NCI-H146 treated with DMSO at 0.1 percent for 48 hours (cell line): ENCODE data around the gene UPF1.
"Not testable (repeated sequence)": the region's sequence is repeated elsewhere in the genome, so short reads cannot be mapped to it uniquely, and the experiment has no call there.

Experiments used
- DNase-seq: peaks from one replicate; lab custom pipeline; 2025; ENCODE audit not compliant: unreplicated experiment; lab: John Stamatoyannopoulos, UW

UPF1 gene

DNA sequence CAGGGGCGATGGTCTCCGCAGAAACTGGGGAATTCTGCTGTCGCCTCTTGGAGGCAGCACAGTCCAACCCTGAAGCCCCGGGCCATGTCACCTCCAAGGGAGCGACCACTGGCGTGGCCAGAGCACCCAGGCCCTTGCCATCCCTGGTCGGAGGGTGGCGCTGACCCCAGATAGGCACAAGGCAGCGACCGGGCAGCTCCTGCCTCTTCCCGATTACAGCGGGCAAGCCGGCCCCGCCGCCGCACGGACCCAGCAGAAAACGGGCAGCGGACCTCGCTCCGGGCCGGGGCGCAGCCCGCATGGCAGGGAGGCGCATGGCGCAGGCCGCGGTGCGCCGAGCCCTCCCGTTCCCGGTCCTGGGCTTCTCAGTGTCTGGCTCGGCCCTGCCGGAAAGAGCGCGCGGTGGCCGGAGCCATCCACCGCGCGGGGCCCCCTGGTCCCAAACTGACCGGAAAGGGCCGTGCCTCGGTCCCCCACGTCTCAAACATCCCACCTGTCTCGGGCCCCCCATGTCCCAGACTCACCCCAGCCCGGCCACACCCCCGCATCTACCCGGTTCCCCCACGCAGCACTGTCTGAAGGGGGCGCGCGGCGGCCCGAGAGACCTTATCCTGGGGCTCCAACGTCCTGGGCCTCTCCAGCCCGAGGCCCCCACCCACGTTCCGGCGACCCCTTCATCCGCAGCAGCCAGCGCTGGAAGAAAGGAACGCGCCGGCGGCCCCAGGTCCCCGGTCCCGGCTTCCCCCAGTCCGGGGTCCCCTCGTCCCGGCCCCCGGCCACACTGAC lies 63.5 kb downstream of the UPF1 start:
- DNase-seq: peak; percentile 68

- peak; percentile 25 for DNase-seq
Measured at GRCh38 chr19:18895824-18896341, 64.1 kb downstream of the UPF1 start, which contains the start of gene CERS1. TSS of gene CERS1 (minus strand) at chr19:18896158. CDS start at chr19:18896072, 86 bp downstream.

GRCh38 chr19:18896421-18896841 lies 64.7 kb downstream of the UPF1 start:
- no peak for DNase-seq

GRCh38 chr19:18897094-18898029 lies 65.6 kb downstream of the UPF1 start:
- no peak for DNase-seq

DNA sequence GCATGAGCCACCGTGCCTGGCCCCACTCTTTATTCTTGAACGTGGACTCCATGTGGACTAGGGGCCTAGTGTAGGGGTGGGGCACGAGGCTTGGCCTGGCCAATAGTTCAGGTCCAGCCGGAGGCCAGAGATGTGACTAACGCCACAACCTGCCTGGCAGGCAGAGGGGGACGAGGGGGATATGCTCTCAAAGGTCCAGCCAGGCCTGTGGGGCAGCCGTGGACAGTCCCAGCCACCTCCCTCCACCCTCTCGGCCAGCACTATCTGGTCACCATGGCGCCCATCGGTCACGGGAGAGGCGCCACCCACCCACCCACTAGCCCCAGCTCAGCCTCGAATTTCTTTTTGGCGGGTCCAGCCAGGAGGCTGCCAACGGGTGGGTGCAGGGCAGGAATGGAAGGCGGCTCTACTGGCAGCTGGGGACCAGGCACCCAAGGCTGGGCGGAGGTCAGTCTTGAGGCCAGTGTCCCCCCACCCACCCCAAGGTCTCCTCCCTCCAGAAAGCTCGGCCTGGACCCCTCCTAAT lies 66.4 kb downstream of the UPF1 start:
- no peak for DNase-seq

- no peak for DNase-seq
Measured at GRCh38 chr19:18898607-18899408, 67.0 kb downstream of the UPF1 start.

DNA sequence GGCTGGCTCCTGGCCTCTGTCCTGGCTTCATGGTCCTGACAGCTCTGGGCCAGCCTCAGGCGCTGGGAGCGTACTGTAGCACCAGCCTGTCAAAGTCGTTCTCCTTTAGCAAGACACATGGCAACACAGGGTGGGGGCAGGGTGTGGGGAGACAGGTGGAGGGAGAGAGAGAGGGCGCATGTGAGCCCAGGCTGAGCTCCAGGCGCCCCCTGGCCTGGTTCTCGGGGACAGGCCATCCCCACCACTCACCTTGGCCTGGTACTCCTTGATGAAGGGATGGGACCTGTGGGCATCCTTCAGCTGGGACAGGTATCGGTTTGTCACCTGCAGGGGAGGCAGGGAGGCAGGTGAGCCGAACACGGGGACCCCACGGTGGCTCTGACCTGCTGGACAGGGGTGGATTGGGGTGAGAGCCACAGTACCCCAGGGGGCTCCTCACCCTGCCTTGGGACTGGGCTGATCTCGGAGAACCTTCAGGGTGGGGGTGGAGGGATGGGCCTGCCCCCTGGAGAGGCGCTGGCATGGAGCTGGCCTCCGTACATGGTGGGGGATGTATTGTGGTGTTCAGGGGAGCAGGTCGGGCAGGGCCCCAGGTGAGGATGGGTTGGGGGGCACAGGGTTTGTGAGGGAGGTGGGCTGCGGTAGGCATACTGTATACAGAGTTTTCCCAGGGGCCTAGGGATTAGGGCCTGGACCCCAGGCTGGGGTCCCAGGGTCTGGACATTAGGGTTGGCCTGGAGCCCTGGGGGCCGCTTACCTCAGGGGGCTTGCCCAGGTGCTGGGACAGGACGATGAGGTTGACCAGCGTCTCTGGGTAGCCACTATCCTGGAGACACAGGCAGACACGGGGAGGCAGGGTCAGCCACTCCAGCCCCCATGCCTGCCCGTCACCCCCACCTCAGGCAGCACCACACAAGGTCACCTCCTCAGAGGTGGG lies 68.1 kb downstream of the UPF1 start:
- no peak for DNase-seq

- no peak for DNase-seq
Measured at GRCh38 chr19:18900700-18901481, 69.1 kb downstream of the UPF1 start.

DNA sequence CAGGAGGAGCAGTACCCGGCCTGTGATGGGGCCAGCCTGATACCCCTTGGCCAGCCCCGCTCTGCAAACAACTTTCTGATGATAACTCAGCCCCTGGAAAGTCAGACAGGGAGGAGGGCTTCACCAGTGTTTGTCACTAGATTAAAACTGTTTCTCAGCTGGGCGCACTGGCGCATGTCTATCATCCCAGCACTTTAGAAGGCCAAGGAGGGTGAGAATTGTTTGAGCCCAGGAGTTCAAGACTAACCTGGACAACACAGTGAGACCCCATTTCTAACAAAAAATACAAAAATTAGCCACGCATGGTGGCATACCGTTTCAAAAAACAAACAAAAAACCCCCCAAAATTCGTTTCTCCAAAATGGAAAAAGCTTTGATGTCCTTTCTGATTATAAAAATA lies 69.7 kb downstream of the UPF1 start:
- DNase-seq: no peak

- DNase-seq: not testable (repeated sequence)
Measured at GRCh38 chr19:18902519-18902918, 70.8 kb downstream of the UPF1 start.

DNA sequence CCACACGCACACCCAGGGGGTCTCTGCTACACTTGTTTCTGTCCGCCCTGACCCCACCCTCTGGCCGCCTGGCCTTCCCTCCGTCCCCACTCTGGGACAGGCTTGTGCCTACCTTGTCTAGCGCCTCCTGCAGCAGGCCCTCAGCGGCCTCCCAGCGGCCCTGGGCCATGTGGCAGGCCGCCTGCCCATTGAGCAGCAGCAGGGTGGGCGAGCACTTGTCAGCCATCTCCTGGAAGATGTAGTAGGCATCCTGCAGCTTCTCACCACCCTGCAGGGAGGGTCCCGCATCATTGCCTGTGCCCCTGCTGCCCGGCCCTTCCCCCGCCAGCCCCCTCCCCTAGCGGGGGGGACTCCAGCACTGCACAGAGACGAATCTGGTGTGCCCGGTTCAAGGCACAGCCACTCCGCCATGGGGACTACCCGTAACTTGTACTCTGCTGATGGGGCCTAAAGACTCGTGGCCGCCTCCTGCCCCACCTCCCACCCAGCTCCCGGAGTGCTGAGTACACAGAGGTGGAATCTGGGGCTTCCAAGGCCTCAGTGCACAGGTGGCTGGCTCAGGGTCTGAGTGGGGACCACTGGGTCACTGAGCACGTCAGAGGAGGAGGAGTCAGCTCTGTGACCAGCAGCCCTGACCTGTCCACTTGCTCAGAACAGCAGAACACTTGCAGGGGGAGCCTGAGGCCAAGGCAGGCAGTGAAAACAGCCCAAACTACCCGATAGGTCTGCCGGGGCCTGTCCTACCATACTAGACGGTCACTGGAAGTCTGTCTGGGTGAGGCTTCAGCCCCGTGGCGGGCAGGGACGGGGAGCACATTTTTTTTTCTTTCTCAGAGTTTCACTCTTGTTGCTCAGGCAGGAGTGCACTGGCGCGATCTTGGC lies 71.6 kb downstream of the UPF1 start:
- no peak for DNase-seq

DNA sequence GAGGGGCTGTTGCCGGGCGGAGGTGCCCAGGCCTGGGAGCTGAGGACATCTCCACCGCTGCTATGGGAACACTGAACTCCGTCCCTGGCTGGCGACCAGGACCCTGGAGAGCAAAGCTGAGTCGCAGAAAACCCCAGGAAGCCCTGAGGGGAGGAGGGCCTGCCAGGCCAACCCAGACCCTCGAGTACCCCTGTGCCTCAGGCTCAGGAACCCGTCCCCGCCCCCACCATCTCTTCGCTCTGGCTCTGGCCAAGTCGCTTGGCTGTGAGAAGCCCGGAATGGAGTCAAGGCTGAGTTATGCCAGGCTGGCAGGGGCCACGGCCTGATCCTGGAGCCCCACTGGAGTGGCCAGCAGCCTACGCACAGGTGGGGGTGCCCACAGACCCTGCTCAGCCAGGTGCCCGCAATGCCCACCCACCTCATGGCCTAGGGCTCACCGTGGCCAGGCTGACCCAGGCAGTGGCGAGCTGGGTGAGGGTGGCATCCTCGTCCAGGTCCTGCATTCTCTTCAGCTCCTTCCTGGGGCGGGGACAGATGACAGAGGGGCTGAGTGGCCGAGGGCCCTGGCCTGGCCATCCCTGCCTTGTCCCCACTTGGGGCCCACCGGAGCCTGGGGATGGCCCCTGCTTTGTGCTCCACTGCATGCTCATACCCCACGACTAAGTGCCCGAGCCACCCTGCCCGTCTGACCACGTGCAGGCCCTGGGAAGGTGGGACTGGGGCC lies 72.7 kb downstream of the UPF1 start:
- DNase-seq: no peak

- no peak for DNase-seq
Measured at GRCh38 chr19:18905058-18905456, 73.3 kb downstream of the UPF1 start.

DNA sequence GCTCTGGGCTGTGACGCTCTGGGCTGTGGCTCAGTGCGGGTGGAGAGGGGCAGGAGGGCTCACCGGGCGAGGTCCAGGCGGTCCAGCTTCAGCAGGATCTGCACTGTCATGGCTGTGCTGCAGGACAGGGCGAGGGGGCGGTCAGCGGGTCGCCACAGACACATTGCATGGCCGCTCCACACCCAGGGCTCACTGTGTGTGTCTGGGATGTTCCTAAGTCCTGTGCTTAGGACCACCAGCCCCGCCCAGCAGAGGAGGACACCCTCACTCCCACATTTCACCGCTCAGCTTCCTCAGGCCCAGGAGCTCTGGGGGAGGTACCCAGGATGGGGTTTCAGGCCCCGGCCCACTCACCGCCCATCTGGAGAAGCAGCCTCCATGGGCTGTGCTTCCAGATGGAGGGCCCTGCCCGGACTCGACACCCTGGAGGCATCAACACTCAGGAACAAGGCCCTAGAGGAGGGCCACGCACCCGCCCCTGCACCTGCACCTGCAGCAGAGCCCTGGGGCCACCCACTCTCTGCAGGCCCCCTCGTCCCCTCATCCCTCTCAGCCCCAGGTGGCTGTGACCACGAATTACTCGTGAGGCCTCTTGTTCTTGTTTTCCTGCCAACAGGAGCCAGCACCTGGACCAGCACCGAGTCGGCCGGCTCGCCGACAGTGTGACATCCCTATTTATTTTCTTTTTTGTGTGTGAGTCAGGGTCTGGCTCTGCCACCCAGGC lies 73.9 kb downstream of the UPF1 start:
- DNase-seq: no peak

- no peak for DNase-seq
Measured at GRCh38 chr19:18906605-18907519, 75.1 kb downstream of the UPF1 start.
